ENCODE measurements around the gene CYB5B. TPM values are rescaled to one million over a fixed set of nuclear protein-coding genes. Genes with fewer than 3 reads are reported as not detected.

Gene CYB5B
- total and polyA plus RNA-seq, 2 experiments from 2014 or later = 60.5 to 116 TPM

DNA sequence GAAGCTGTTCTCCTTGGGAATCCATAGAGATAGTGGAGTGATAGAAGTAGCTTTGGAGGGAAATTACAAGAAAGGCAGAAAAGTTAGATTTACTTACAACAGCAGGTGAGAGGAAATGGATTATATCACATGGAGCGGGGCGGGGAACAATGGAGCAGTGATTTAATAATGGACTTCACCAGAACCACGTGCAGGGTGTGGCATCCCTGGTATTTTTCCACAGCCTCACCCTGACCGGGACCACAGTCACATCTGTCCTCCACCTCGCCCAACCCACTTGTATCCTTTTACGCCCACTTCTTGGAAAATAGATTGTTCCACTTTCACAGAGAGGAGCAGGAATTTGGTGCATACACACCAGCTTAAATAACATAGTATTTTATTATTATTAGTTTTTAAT lies 15.9 kb upstream of the CYB5B start:
- H3K9me2 ChIP-seq (replicated peaks; ENCODE audit: insufficient read depth) = no peaks in the 10 kb centered on the region
- peak; percentile 27 for DNase-seq (ENCODE audit: low spot score)
- H3K4me2 ChIP-seq = no peak overlapping the region
- H4K20me1 ChIP-seq (ENCODE audit: insufficient read depth, poor library complexity, severe bottlenecking) = no peaks in the 10 kb centered on the region
- H3K4me1 ChIP-seq (ENCODE audit: insufficient read depth) = peaks cover 16% of the 10 kb centered on the region
- H2AFZ ChIP-seq = no peak overlapping the region
- H3K9me3 ChIP-seq (ENCODE audit: low read depth) = no peaks in the 10 kb centered on the region
- H3K27ac ChIP-seq = no peak overlapping the region
- no peak overlapping the region for H3K4me3 ChIP-seq
- no peaks in the 10 kb centered on the region for H3K36me3 ChIP-seq (replicated peaks; ENCODE audit: insufficient read depth, low read depth)
- H3K27me3 ChIP-seq = no peaks in the 10 kb centered on the region
- WGBS (ENCODE audit: low lambda C conversion rate, missing lambda C conversion rate) = 80% methylated on average over 6 of the region's 6 CpGs
- TF ChIP-seq CTCF (IDR thresholded peaks at IDR 0.05; ENCODE audit: poor library complexity) (no peak), EZH2 (IDR thresholded peaks at IDR 0.05; ENCODE audit: borderline replicate concordance) (no peak), EZH2phosphoT487 (IDR thresholded peaks at IDR 0.05; ENCODE audit: low read depth, severe bottlenecking, unreplicated experiment) (no peak)
- H3K79me2 ChIP-seq = no peaks in the 10 kb centered on the region

- no peaks in the 10 kb centered on the region for H3K79me2 ChIP-seq
- no peaks in the 10 kb centered on the region for H3K27me3 ChIP-seq
- DNase-seq (ENCODE audit: low spot score) = no peak
- H3K4me1 ChIP-seq (ENCODE audit: insufficient read depth) = no peaks in the 10 kb centered on the region
- no peaks in the 10 kb centered on the region for H3K9me2 ChIP-seq (replicated peaks; ENCODE audit: insufficient read depth)
- no peak overlapping the region for H2AFZ ChIP-seq
- no peaks in the 10 kb centered on the region for H3K36me3 ChIP-seq (replicated peaks; ENCODE audit: insufficient read depth, low read depth)
- no peaks in the 10 kb centered on the region for H3K9me3 ChIP-seq (ENCODE audit: low read depth)
- H4K20me1 ChIP-seq (ENCODE audit: insufficient read depth, poor library complexity, severe bottlenecking) = no peaks in the 10 kb centered on the region
- H3K4me2 ChIP-seq = no peak overlapping the region
- 65% methylated on average over 6 of the region's 6 CpGs for WGBS (ENCODE audit: low lambda C conversion rate, missing lambda C conversion rate)
- H3K27ac ChIP-seq = peak overlapping the region; percentile 2
- H3K4me3 ChIP-seq = no peak overlapping the region
- TF ChIP-seq EZH2 (IDR thresholded peaks at IDR 0.05; ENCODE audit: borderline replicate concordance) = no peak
- TF ChIP-seq CTCF (IDR thresholded peaks at IDR 0.05; ENCODE audit: poor library complexity) = no peak
- no peak for TF ChIP-seq EZH2phosphoT487 (IDR thresholded peaks at IDR 0.05; ENCODE audit: low read depth, severe bottlenecking, unreplicated experiment)
These were observed 14.0 kb upstream of the CYB5B start for GRCh38 chr16:69410219-69410990.

DNA sequence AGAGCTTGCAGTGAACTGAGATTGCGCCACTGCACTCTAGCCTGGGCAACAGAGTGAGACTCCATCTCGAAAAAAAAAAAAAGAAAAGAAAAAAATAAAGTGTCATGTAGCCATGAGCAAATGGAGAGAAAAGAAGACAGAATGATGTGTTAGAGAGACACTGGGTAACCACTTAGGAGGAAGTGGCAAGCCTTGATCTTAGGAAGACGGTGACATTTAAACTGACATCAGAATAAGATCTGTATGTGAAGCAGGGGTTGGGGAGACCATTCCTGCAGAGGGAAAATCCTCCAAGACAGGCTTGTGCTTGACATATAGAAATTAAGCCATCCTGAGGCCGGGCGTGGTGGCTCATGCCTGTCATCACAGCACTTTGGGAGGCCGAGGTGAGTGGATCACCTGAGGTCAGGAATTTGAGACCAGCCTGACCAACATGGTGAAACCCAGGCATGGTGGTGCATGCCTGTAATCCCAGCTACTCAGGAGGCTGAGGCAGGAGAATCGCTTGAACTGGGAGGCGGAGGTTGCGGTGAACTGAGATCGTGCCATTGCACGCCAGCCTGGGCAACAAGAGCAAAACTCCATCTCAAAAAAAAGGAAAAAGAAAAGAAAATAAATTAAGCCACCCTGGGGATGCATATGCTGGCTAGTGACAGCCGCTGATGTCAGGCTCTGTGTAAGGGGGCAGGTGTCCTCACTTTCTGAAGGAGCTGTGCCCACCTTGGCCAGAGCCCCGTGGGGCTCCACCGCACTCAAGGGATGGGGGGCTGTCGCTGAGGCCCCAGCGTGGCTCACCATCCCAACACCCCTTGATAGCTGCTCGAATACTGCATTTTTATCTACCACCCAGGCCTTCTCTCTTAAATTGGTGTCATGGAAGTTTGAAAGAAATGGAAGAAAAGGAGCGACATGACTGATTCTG lies 13.1 kb upstream of the CYB5B start:
- no peak overlapping the region for H3K27ac ChIP-seq
- H3K27me3 ChIP-seq = no peaks in the 10 kb centered on the region
- no peak for DNase-seq (ENCODE audit: low spot score)
- no peaks in the 10 kb centered on the region for H4K20me1 ChIP-seq (ENCODE audit: insufficient read depth, poor library complexity, severe bottlenecking)
- no peak overlapping the region for H3K4me2 ChIP-seq
- 96% methylated on average over 17 of the region's 18 CpGs for WGBS (ENCODE audit: low lambda C conversion rate, missing lambda C conversion rate)
- no peaks in the 10 kb centered on the region for H3K9me3 ChIP-seq (ENCODE audit: low read depth)
- no peaks in the 10 kb centered on the region for H3K79me2 ChIP-seq
- H3K36me3 ChIP-seq (replicated peaks; ENCODE audit: insufficient read depth, low read depth) = no peaks in the 10 kb centered on the region
- H2AFZ ChIP-seq = no peak overlapping the region
- no peak overlapping the region for H3K4me3 ChIP-seq
- H3K4me1 ChIP-seq (ENCODE audit: insufficient read depth) = no peaks in the 10 kb centered on the region
- H3K9me2 ChIP-seq (replicated peaks; ENCODE audit: insufficient read depth) = no peaks in the 10 kb centered on the region
- TF ChIP-seq EZH2 (IDR thresholded peaks at IDR 0.05; ENCODE audit: borderline replicate concordance) (no peak), EZH2phosphoT487 (IDR thresholded peaks at IDR 0.05; ENCODE audit: low read depth, severe bottlenecking, unreplicated experiment) (no peak), CTCF (IDR thresholded peaks at IDR 0.05; ENCODE audit: poor library complexity) (no peak)
